Measurements from ENCODE around the gene RPL28. TPM values are rescaled to one million over a fixed set of nuclear protein-coding genes. Genes with fewer than 3 reads are reported as not detected.
A peak's percentile ranks its signal among the peaks of the same experiment; 100 is the strongest.

Gene RPL28
- total and polyA plus RNA-seq, 2 of the 13 experiments (the other 11 are each of a cell fraction or from before 2014, with no cell fraction given), result 105 to 420 TPM

GRCh38 chr19:55377356-55378131, 8.2 kb upstream of the RPL28 start (continued):
- TF ChIP-seq RERE (CRISPR knock-in tag; IDR thresholded peaks at IDR 0.05; ENCODE audit: low read depth) (no peak), DBP (CRISPR knock-in tag; IDR thresholded peaks at IDR 0.05; ENCODE audit: not compliant biosample characterization) (no peak), GMEB2 (CRISPR knock-in tag; IDR thresholded peaks at IDR 0.05; ENCODE audit: low read depth) (no peak), ELK4 (CRISPR knock-in tag; IDR thresholded peaks at IDR 0.05; ENCODE audit: borderline replicate concordance) (no peak), FOXK1 (CRISPR knock-in tag; IDR thresholded peaks at IDR 0.05; ENCODE audit: borderline replicate concordance, low read depth) (no peak), ZFP36L1 (CRISPR knock-in tag; IDR thresholded peaks at IDR 0.05) (no peak), NFKB2 (CRISPR knock-in tag; IDR thresholded peaks at IDR 0.05; ENCODE audit: borderline replicate concordance) (peak; percentile 22; the same call in 1 of the 2 replicates), GTF2F1 (IDR thresholded peaks at IDR 0.05; ENCODE audit: low read length) (no peak), TAF1 (CRISPR knock-in tag; IDR thresholded peaks at IDR 0.05) (0 out of 2 replicates have a peak, but pooled peaks have one; percentile 14), SAFB2 (CRISPR knock-in tag; IDR thresholded peaks at IDR 0.05; ENCODE audit: borderline replicate concordance, low read depth) (no peak), SNAPC2 (CRISPR knock-in tag; IDR thresholded peaks at IDR 0.05) (no peak), TEAD3 (CRISPR knock-in tag; optimal IDR thresholded peaks at IDR 0.05; ENCODE audit: borderline replicate concordance) (peak; percentile 82), JARID2 (CRISPR knock-in tag; IDR thresholded peaks at IDR 0.05; ENCODE audit: insufficient replicate concordance) (no peak), ESRRA (CRISPR knock-in tag; IDR thresholded peaks at IDR 0.05; ENCODE audit: low read depth) (no peak), POLR2A (IDR thresholded peaks at IDR 0.05; ENCODE audit: insufficient read depth in 1 of 2, low read depth in 2 of 2, low read length in 2 of 2) (peak in 1 of 2 experiments; percentile 45; a peak in 2 of 4 replicates), IRF9 (CRISPR knock-in tag; IDR thresholded peaks at IDR 0.05; ENCODE audit: borderline replicate concordance) (0 out of 2 replicates have a peak, but pooled peaks have one; percentile 23), ZSCAN29 (CRISPR knock-in tag; conservative IDR thresholded peaks at IDR 0.05) (no peak), GFI1 (CRISPR knock-in tag; IDR thresholded peaks at IDR 0.05; ENCODE audit: borderline replicate concordance) (no peak)

Data from HepG2 (cell line).